GM18520 (cell line): Measurements from ENCODE around the gene SCARB1.

Experiments used
- ATAC-seq: cut with Tn5 transposase; IDR thresholded peaks from one replicate; pipeline ENCODE4 v1.9.1; 2021; ENCODE audit not compliant: unreplicated experiment

Gene SCARB1

GRCh38 chr12:124778411-124778810, 85.3 kb downstream of the SCARB1 start:
- ATAC-seq, result no peak

- no peak for ATAC-seq
Measured at GRCh38 chr12:124777399-124778372, 86.0 kb downstream of the SCARB1 start.

- ATAC-seq, result no peak
Measured at GRCh38 chr12:124776125-124776513, 87.5 kb downstream of the SCARB1 start.

- peak; percentile 71 for ATAC-seq
Measured at GRCh38 chr12:124774462-124775167, 89.0 kb downstream of the SCARB1 start.

GRCh38 chr12:124774054-124774461, 89.6 kb downstream of the SCARB1 start:
- peak; percentile 28 for ATAC-seq

- ATAC-seq, result no peak
Measured at GRCh38 chr12:124772289-124773170, 91.1 kb downstream of the SCARB1 start.

- ATAC-seq, result no peak
Measured at GRCh38 chr12:124771462-124772288, 92.0 kb downstream of the SCARB1 start.

- ATAC-seq, result no peak
Measured at GRCh38 chr12:124770728-124771127, 92.9 kb downstream of the SCARB1 start.

- ATAC-seq, result no peak
Measured at GRCh38 chr12:124769881-124770512, 93.7 kb downstream of the SCARB1 start.

GRCh38 chr12:124769163-124769530, 94.5 kb downstream of the SCARB1 start:
- no peak for ATAC-seq

- ATAC-seq, result no peak
Measured at GRCh38 chr12:124768452-124769162, 95.1 kb downstream of the SCARB1 start.

- peak; percentile 35 for ATAC-seq
Measured at GRCh38 chr12:124767066-124767821, 96.4 kb downstream of the SCARB1 start.

GRCh38 chr12:124766727-124767065, 97.0 kb downstream of the SCARB1 start:
- no peak for ATAC-seq

- ATAC-seq, result no peak
Measured at GRCh38 chr12:124765581-124766489, 97.8 kb downstream of the SCARB1 start.

- no peak for ATAC-seq
Measured at GRCh38 chr12:124764870-124765580, 98.6 kb downstream of the SCARB1 start.

- ATAC-seq, result no peak
Measured at GRCh38 chr12:124764451-124764850, 99.2 kb downstream of the SCARB1 start.

GRCh38 chr12:124763594-124763979, 100.1 kb downstream of the SCARB1 start:
- ATAC-seq, result no peak
